GM23338 (cell line): ENCODE results near the gene TESMIN. TPM values are rescaled to one million over a fixed set of nuclear protein-coding genes. Genes with fewer than 3 reads are reported as not detected.

Source experiments
- ATAC-seq: fragments of 200-7000 bp; cut with Tn5 transposase; 3 replicates; pipeline ENCODE4 v1.9.1; 2020
- DNase-seq: peaks from one replicate; pipeline ENCODE4 v3.0.0-alpha.2; 2015; ENCODE audit warnings: low spot score
- H2AFZ ChIP-seq: fragments of 200-600 bp; sonication (generic); 2 replicates; pipeline ENCODE4 v1.8.0; 2016; ENCODE audit warnings: antibody characterized with exemption, mild to moderate bottlenecking, moderate library complexity
- H3F3A ChIP-seq: fragments of 200-600 bp; sonication (generic); replicated peaks from 2 replicates; pipeline ENCODE4 v1.8.0; 2017; ENCODE audit warnings: antibody characterized with exemption, mixed run types, low read depth
- H3K27ac ChIP-seq: fragments of 200-600 bp; sonication (generic); 2 replicates; pipeline ENCODE4 v1.6.1; 2016; ENCODE audit warnings: low read depth
- H3K27me3 ChIP-seq: fragments of 200-600 bp; sonication (generic); 2 replicates; pipeline ENCODE4 v1.8.0; 2016; ENCODE audit warnings: mild to moderate bottlenecking, mixed run types, moderate library complexity; ENCODE audit not compliant: insufficient read depth
- H3K36me3 ChIP-seq: fragments of 200-600 bp; sonication (generic); 2 replicates; pipeline ENCODE4 v1.8.0; 2016; ENCODE audit warnings: mild to moderate bottlenecking; ENCODE audit not compliant: insufficient read depth
- H3K4me1 ChIP-seq: fragments of 200-600 bp; sonication (generic); 2 replicates; pipeline ENCODE4 v1.8.0; 2016; ENCODE audit warnings: mild to moderate bottlenecking, moderate library complexity; ENCODE audit not compliant: insufficient read depth
- H3K4me2 ChIP-seq: fragments of 200-600 bp; sonication (generic); 2 replicates; pipeline ENCODE4 v1.7.1; 2017; ENCODE audit warnings: mixed run types
- H3K4me3 ChIP-seq: fragments of 200-600 bp; sonication (generic); 2 replicates; pipeline ENCODE4 v1.6.1; 2016; ENCODE audit warnings: mixed run types
- H3K79me2 ChIP-seq: fragments of 200-600 bp; sonication (generic); replicated peaks from 2 replicates; pipeline ENCODE4 v1.8.0; 2017; ENCODE audit warnings: mild to moderate bottlenecking; ENCODE audit not compliant: insufficient read depth
- H3K9me2 ChIP-seq: fragments of 200-600 bp; sonication (generic); 2 replicates; pipeline ENCODE4 v1.8.0; 2017; ENCODE audit not compliant: insufficient read depth
- H4K20me1 ChIP-seq: fragments of 200-600 bp; sonication (generic); replicated peaks from 2 replicates; pipeline ENCODE4 v1.8.0; 2017; ENCODE audit warnings: mild to moderate bottlenecking; ENCODE audit not compliant: insufficient read depth
- H3K27ac Mint-ChIP-seq: 2 replicates; pipeline ENCODE4 v1.8.0; 2020; ENCODE audit warnings: inconsistent platforms, mild to moderate bottlenecking, moderate library complexity, mixed read lengths
- H3K27me3 Mint-ChIP-seq: 3 replicates; pipeline ENCODE4 v1.8.0; 2022; ENCODE audit warnings: low read depth, mild to moderate bottlenecking, moderate library complexity, mixed read lengths, inconsistent platforms; ENCODE audit not compliant: insufficient read depth, poor library complexity
- H3K36me3 Mint-ChIP-seq: 3 replicates; pipeline ENCODE4 v1.8.0; 2021; ENCODE audit warnings: low read depth, mild to moderate bottlenecking, inconsistent platforms, moderate library complexity, mixed read lengths
- H3K4me1 Mint-ChIP-seq: 3 replicates; pipeline ENCODE4 v1.8.0; 2020; ENCODE audit warnings: mild to moderate bottlenecking, inconsistent platforms, mixed read lengths
- H3K4me3 Mint-ChIP-seq: 3 replicates; pipeline ENCODE4 v1.8.0; 2021; ENCODE audit warnings: moderate library complexity, mild to moderate bottlenecking, inconsistent platforms, mixed read lengths
- H3K9me3 Mint-ChIP-seq: 3 replicates; pipeline ENCODE4 v1.8.0; 2020; ENCODE audit warnings: moderate library complexity, mild to moderate bottlenecking, inconsistent platforms, mixed read lengths
- CTCF ChIP-seq, 2 experiments: fragments of 200-600 bp in 1 of 2; sonication (generic) in 1 of 2; conservative IDR thresholded peaks; 2 replicates each; pipeline versions ENCODE4 v1.5.1 to v1.6.1; 2016 to 2017; ENCODE audit warnings: antibody characterized with exemption in 2 of 2, low read depth in 2 of 2, mild to moderate bottlenecking in 2 of 2, moderate library complexity in 1 of 2
- ETS1 ChIP-seq: IDR thresholded peaks from 2 replicates; pipeline ENCODE4 v1.6.1; 2016; ENCODE audit warnings: antibody characterized with exemption
- EZH2phosphoT487 ChIP-seq: fragments of 200-600 bp; sonication (generic); IDR thresholded peaks from one replicate; pipeline ENCODE4 v1.8.1; 2018; ENCODE audit warnings: antibody characterized with exemption; ENCODE audit not compliant: unreplicated experiment
- JUNB ChIP-seq: IDR thresholded peaks from one replicate; pipeline ENCODE4 v1.6.1; 2016; ENCODE audit warnings: antibody characterized with exemption; ENCODE audit not compliant: unreplicated experiment
- ZNF331 ChIP-seq: fragments of 250-450 bp; sonication (Bioruptor Pico); IDR thresholded peaks from 2 replicates; pipeline ENCODE4 v1.5.0; 2020; ENCODE audit warnings: low read depth, mild to moderate bottlenecking, moderate library complexity
- ZNF462 ChIP-seq: fragments of 250-450 bp; sonication (Bioruptor Pico); IDR thresholded peaks from 2 replicates; pipeline ENCODE4 v1.5.0; 2020; ENCODE audit warnings: mild to moderate bottlenecking, moderate library complexity
- polyA plus RNA-seq: library from polyadenylated mRNA; unstranded; fragments of >200 nt; fragmentation: Nextera tagmentation; extraction: Ambion mirVana; gene quantifications from 2 replicates; pipeline ENCODE4 v1.2.1, GENCODE V29; 2016
- total RNA-seq: library from RNA; depleted of rRNA; stranded (reverse); fragments of >200 nt; shearing (Covaris generic); gene quantifications from 2 replicates; pipeline ENCODE4 v1.2.3, GENCODE V29; 2014

Gene TESMIN
- total and polyA plus RNA-seq, 2 experiments from 2014 or later: 54.5 to 64.6 TPM

GRCh38 chr11:68680541-68681231 is 70.6 kb downstream of the TESMIN start (continued):
- no peak for TF ChIP-seq ETS1
- no peak for TF ChIP-seq JUNB
- no peak for TF ChIP-seq ZNF331 (CRISPR knock-in tag)
- TF ChIP-seq EZH2phosphoT487: no peak
- TF ChIP-seq ZNF462 (CRISPR knock-in tag): no peak

GRCh38 chr11:68678031-68678441 is 73.3 kb downstream of the TESMIN start:
- Histone ChIP-seq H4K20me1 (no peaks in the 10 kb centered on the region), H3K9me2 (no peaks in the 10 kb centered on the region), H3K27me3 (peaks cover 7% of the 10 kb centered on the region), H3K4me1 (no peaks in the 10 kb centered on the region), H3K4me3 (no peak overlapping the region), H3K4me2 (no peak overlapping the region), H3F3A (no peaks in the 10 kb centered on the region), H3K27ac (no peak overlapping the region), H3K79me2 (no peaks in the 10 kb centered on the region), H3K36me3 (no peaks in the 10 kb centered on the region), H2AFZ (no peak overlapping the region)
- Mint-ChIP-seq H3K27ac (no peak overlapping the region), H3K27me3 (peaks cover 9% of the 10 kb centered on the region), H3K4me1 (peaks cover 14% of the 10 kb centered on the region), H3K36me3 (no peaks in the 10 kb centered on the region; the same call in 2 of the 3 replicates), H3K9me3 (no peaks in the 10 kb centered on the region), H3K4me3 (no peak overlapping the region)
- DNase-seq: no peak
- no peak for ATAC-seq
- no peak for TF ChIP-seq CTCF (conservative IDR thresholded peaks at IDR 0.05; ENCODE audit: low read depth in 2 of 2)
